Measurements from ENCODE around the gene DPF3. TPM values are rescaled to one million over a fixed set of nuclear protein-coding genes. Genes with fewer than 3 reads are reported as not detected.

DPF3 gene
- total RNA-seq, 1 experiment from 2014 or later: not detected

- DNase-seq (ENCODE audit: low read depth, low spot score) (no peak), ATAC-seq (no peak)
- no peaks in the 10 kb centered on the region for H3K9me3 ChIP-seq (ENCODE audit: control insufficient read depth, insufficient read depth, low read depth, low read length)
- intact Hi-C loops (cut with micrococcal nuclease; ENCODE audit: unreplicated experiment) (no loop called here), in situ Hi-C loops (cut with HindIII; ENCODE audit: low pct_unique_long_range_greater_than_20kb, low sequenced_read_pairs) (no loop called here)
- TF ChIP-seq SIN3A (IDR thresholded peaks at IDR 0.05; ENCODE audit: borderline replicate concordance, insufficient read depth, low read depth, low read length) (no peak), REST (IDR thresholded peaks at IDR 0.05; ENCODE audit: insufficient read depth in 1 of 2, low read depth in 2 of 2, low read length in 1 of 2) (no peak)
- H3K4me1 ChIP-seq (ENCODE audit: control insufficient read depth, insufficient read depth, low read length): no peaks in the 10 kb centered on the region
- ChIA-PET CTCF (no interaction called here), POLR2A (no interaction called here)
- no peak overlapping the region for H3K27ac ChIP-seq (ENCODE audit: low read length)
- no peaks in the 10 kb centered on the region for H3K36me3 ChIP-seq (ENCODE audit: control insufficient read depth, insufficient read depth, low read length)
- no peak overlapping the region for H3K4me3 ChIP-seq (ENCODE audit: low read depth in 2 of 2, low read length in 2 of 2)
- BruUV-seq (replicated peaks): no TSS peak
- peaks cover 3% of the 10 kb centered on the region; the same call in 1 of the 2 replicates for H3K27me3 ChIP-seq (ENCODE audit: control insufficient read depth, insufficient read depth, low read length)
Observed at GRCh38 chr14:72736308-72736707, 157.6 kb downstream of the DPF3 start.

DNA sequence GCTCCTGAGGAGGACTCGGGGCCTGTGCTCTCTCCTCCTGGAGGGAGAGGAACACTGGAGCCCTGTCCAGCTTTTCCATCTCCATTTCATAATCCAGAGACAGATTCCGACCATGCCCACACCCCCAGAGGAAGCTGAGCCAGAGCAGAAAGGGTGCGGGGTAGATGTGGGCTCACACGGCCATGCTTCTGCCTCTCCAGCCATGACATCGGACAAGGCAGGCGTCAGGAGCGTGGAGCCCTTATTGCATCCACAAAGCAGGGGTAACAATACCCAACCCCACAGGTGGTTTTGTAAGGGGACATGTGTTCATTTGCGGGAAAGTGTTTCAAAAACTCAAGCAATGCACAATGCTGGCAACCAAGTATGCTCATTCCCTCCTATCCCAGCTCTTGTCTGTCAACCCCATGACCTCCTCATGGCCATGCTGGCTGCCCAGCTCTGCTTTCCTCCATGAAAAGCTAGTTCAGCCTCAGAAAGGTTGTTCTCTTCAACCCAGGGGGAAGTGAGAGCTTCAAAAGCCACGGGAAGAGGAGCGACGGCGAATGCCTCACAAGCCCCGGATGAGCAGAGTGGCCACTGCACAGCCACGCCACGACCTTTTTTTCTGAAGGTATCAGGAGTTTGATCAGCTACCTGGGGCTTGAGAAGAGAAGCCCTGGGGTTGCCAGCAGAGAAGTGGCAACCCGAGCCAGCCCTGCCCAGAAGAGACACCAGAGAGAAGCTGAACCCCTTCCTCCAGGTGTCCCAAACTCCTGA is 161.7 kb downstream of the DPF3 start:
- ChIA-PET POLR2A (interaction anchor here (0.6 kb wide), 1 partner anchor 175 kb away, joined by 3 read pairs; no protein-coding TSS in a partner anchor), CTCF (no interaction called here)
- Histone ChIP-seq H3K27me3 (ENCODE audit: control insufficient read depth, insufficient read depth, low read length) (peaks cover 3% of the 10 kb centered on the region; the same call in 1 of the 2 replicates), H3K4me1 (ENCODE audit: control insufficient read depth, insufficient read depth, low read length) (no peaks in the 10 kb centered on the region), H3K36me3 (ENCODE audit: control insufficient read depth, insufficient read depth, low read length) (no peaks in the 10 kb centered on the region), H3K9me3 (ENCODE audit: control insufficient read depth, insufficient read depth, low read depth, low read length) (no peaks in the 10 kb centered on the region), H3K27ac (ENCODE audit: low read length) (no peak overlapping the region), H3K4me3 (ENCODE audit: low read depth in 2 of 2, low read length in 2 of 2) (no peak overlapping the region)
- no peak for ATAC-seq
- BruUV-seq (replicated peaks): no TSS peak
- no peak for DNase-seq (ENCODE audit: low read depth, low spot score)
- intact Hi-C loops (cut with micrococcal nuclease; ENCODE audit: unreplicated experiment): no loop called here
- no peak for TF ChIP-seq REST (IDR thresholded peaks at IDR 0.05; ENCODE audit: insufficient read depth in 1 of 2, low read depth in 2 of 2, low read length in 1 of 2)
- TF ChIP-seq SIN3A (IDR thresholded peaks at IDR 0.05; ENCODE audit: borderline replicate concordance, insufficient read depth, low read depth, low read length): no peak
- TF ChIP-seq, protein P1, sequence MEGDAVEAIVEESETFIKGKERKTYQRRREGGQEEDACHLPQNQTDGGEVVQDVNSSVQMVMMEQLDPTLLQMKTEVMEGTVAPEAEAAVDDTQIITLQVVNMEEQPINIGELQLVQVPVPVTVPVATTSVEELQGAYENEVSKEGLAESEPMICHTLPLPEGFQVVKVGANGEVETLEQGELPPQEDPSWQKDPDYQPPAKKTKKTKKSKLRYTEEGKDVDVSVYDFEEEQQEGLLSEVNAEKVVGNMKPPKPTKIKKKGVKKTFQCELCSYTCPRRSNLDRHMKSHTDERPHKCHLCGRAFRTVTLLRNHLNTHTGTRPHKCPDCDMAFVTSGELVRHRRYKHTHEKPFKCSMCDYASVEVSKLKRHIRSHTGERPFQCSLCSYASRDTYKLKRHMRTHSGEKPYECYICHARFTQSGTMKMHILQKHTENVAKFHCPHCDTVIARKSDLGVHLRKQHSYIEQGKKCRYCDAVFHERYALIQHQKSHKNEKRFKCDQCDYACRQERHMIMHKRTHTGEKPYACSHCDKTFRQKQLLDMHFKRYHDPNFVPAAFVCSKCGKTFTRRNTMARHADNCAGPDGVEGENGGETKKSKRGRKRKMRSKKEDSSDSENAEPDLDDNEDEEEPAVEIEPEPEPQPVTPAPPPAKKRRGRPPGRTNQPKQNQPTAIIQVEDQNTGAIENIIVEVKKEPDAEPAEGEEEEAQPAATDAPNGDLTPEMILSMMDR (IDR thresholded peaks at IDR 0.05): no peak
- TF ChIP-seq TCF7L2 (IDR thresholded peaks at IDR 0.05; ENCODE audit: low read depth, low read length): no peak
- TF ChIP-seq POLR2AphosphoS5 (IDR thresholded peaks at IDR 0.05; ENCODE audit: low read depth, low read length): no peak
- in situ Hi-C loops (cut with HindIII; ENCODE audit: low pct_unique_long_range_greater_than_20kb, low sequenced_read_pairs): no loop called here
